GM12873 (cell line): ENCODE results near the gene MAP6.

Experiments used
- CTCF ChIP-seq: IDR thresholded peaks from 2 replicates; pipeline ENCODE4 v1.5.1; 2012; ENCODE audit warnings: low read depth, mild to moderate bottlenecking, moderate library complexity, low read length, control low read depth; ENCODE audit not compliant: insufficient read depth; ENCODE audit errors: missing control alignments

MAP6 gene

GRCh38 chr11:75589933-75590332 is 78.9 kb downstream of the MAP6 start:
- TF ChIP-seq CTCF, result no peak

- TF ChIP-seq CTCF, result no peak
Measured at GRCh38 chr11:75589051-75589450, 79.8 kb downstream of the MAP6 start.

DNA sequence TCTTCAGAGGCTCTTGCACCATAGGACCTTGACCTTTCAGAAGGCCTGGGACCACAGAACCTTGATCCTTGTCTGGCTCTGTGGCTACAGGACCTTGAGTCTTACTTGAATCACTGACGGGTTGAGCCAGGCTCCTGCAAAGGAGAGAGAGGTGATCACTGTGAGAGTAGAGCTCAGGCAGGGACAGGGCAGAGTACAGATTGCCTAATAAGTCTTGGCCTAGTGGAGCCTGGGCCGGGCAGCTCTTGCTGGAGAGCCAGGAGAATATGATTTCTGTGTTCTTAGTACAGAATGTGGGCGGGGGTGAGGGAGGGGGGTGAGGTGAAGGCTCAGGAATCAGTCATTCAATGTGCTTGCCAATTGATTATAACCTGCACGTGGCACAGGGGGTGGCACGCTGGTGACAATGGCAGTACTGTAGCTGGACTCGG is 80.8 kb downstream of the MAP6 start:
- no peak for TF ChIP-seq CTCF

- no peak for TF ChIP-seq CTCF
Measured at GRCh38 chr11:75586395-75586794, 82.4 kb downstream of the MAP6 start.

GRCh38 chr11:75585293-75585670 is 83.6 kb downstream of the MAP6 start:
- TF ChIP-seq CTCF, result no peak

- TF ChIP-seq CTCF, result no peak
Measured at GRCh38 chr11:75583718-75584658, 84.8 kb downstream of the MAP6 start.

DNA sequence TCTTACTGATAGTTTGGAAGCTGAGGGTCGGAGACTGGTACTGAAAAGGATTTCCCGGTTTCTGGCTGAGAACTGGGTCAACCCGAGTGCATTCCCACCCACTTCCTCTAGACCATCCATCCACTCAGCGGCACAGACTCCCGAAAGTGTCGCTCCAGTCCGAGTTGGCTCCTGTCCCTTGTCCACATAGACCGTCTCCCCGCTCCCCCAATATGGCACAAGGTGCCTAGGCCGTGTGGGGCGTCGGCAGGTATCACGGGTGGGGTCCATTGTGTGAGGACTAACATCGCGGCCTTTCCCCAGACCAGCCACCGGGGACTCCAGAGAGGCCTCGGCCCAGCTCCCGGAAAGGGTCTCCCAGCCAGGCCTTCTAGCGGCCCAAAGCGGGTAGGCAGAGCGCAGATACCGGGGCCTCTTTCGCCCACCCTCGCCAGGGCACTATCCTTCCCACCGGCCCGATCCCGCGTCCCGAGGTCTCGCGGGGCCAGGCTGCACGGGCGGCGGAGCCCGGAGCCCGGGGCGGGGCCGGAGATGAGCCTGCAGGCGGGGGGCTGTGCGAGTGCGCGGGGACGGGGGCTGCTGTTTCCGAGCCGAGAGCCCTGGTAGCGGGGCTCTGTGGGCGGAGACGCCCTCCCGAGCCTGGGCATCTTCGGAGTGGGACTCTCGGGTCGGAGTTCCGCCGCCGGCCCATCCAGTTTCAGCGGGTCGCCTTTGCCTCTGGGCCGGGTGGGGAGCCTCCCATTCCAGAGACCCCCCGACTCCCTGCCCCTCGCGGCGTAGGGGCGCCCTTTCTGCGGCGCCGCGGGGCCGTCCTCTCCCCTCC is 85.7 kb downstream of the MAP6 start:
- peak; percentile 56 for TF ChIP-seq CTCF
